SJCRH30 (cell line): ENCODE measurements around the gene INSYN2B. TPM values are rescaled to one million over a fixed set of nuclear protein-coding genes. Genes with fewer than 3 reads are reported as not detected.

Experiments
- DNase-seq, 2 experiments: peaks; one replicate each; pipeline ENCODE4 v3.0.0-alpha.2; 2015 to 2020
- H3K27ac ChIP-seq: fragments of 250-450 bp; sonication (Bioruptor Pico); 2 replicates; pipeline ENCODE4 v1.5.1; 2020; ENCODE audit warnings: mild to moderate bottlenecking, moderate library complexity
- H3K27me3 ChIP-seq: fragments of 250-450 bp; sonication (Bioruptor Pico); 2 replicates; pipeline ENCODE4 v1.5.1; 2020; ENCODE audit warnings: mild to moderate bottlenecking, moderate library complexity
- H3K36me3 ChIP-seq: fragments of 250-450 bp; sonication (Bioruptor Pico); 2 replicates; pipeline ENCODE4 v1.5.1; 2020; ENCODE audit warnings: mild to moderate bottlenecking, moderate library complexity
- H3K4me1 ChIP-seq: fragments of 250-450 bp; sonication (Bioruptor Pico); 2 replicates; pipeline ENCODE4 v1.5.1; 2020; ENCODE audit warnings: mild to moderate bottlenecking, moderate library complexity
- H3K4me3 ChIP-seq: fragments of 250-450 bp; sonication (Bioruptor Pico); 2 replicates; pipeline ENCODE4 v1.5.1; 2020; ENCODE audit warnings: mild to moderate bottlenecking, moderate library complexity
- H3K9me3 ChIP-seq: fragments of 250-450 bp; sonication (Bioruptor Pico); replicated peaks from 2 replicates; pipeline ENCODE4 v1.5.1; 2020; ENCODE audit warnings: mild to moderate bottlenecking, moderate library complexity
- total RNA-seq: library from RNA; depleted of rRNA; stranded (reverse); fragments of >200 nt; shearing (Covaris generic); gene quantifications from 2 replicates; pipeline ENCODE4 v1.2.3, GENCODE V29; 2014

Gene INSYN2B
- total RNA-seq, 1 experiment from 2014 or later, result 0.14 TPM

- Histone ChIP-seq H3K36me3 (no peaks in the 10 kb centered on the region), H3K4me3 (no peak overlapping the region), H3K27me3 (no peaks in the 10 kb centered on the region), H3K27ac (no peak overlapping the region), H3K9me3 (no peaks in the 10 kb centered on the region), H3K4me1 (no peaks in the 10 kb centered on the region)
- no peak for DNase-seq
Observed at GRCh38 chr5:169905017-169905416, 75.3 kb downstream of the INSYN2B start.

GRCh38 chr5:169904508-169904907, 75.8 kb downstream of the INSYN2B start:
- H3K4me3 ChIP-seq, result no peak overlapping the region
- no peaks in the 10 kb centered on the region for H3K9me3 ChIP-seq
- H3K36me3 ChIP-seq, result no peaks in the 10 kb centered on the region
- DNase-seq, result no peak
- H3K27ac ChIP-seq, result no peak overlapping the region
- no peaks in the 10 kb centered on the region for H3K4me1 ChIP-seq
- H3K27me3 ChIP-seq, result no peaks in the 10 kb centered on the region

GRCh38 chr5:169904059-169904458, 76.2 kb downstream of the INSYN2B start:
- Histone ChIP-seq H3K27ac (no peak overlapping the region), H3K36me3 (no peaks in the 10 kb centered on the region), H3K27me3 (no peaks in the 10 kb centered on the region), H3K4me3 (no peak overlapping the region), H3K4me1 (no peaks in the 10 kb centered on the region), H3K9me3 (no peaks in the 10 kb centered on the region)
- no peak for DNase-seq

- H3K27ac ChIP-seq, result no peak overlapping the region
- H3K9me3 ChIP-seq, result no peaks in the 10 kb centered on the region
- H3K36me3 ChIP-seq, result no peaks in the 10 kb centered on the region
- no peaks in the 10 kb centered on the region for H3K27me3 ChIP-seq
- DNase-seq, result no peak
- no peak overlapping the region for H3K4me3 ChIP-seq
- no peaks in the 10 kb centered on the region for H3K4me1 ChIP-seq
Observed at GRCh38 chr5:169901896-169902295, 78.4 kb downstream of the INSYN2B start.

GRCh38 chr5:169897481-169897880, 82.8 kb downstream of the INSYN2B start:
- Histone ChIP-seq H3K4me1 (no peaks in the 10 kb centered on the region), H3K9me3 (no peaks in the 10 kb centered on the region), H3K4me3 (no peak overlapping the region), H3K27me3 (no peaks in the 10 kb centered on the region), H3K27ac (no peak overlapping the region), H3K36me3 (no peaks in the 10 kb centered on the region)
- no peak for DNase-seq

GRCh38 chr5:169895926-169896325, 84.4 kb downstream of the INSYN2B start:
- Histone ChIP-seq H3K36me3 (no peaks in the 10 kb centered on the region), H3K9me3 (no peaks in the 10 kb centered on the region), H3K4me1 (no peaks in the 10 kb centered on the region), H3K27me3 (no peaks in the 10 kb centered on the region), H3K27ac (no peak overlapping the region), H3K4me3 (no peak overlapping the region)
- no peak for DNase-seq

GRCh38 chr5:169893571-169893970, 86.7 kb downstream of the INSYN2B start:
- H3K4me1 ChIP-seq, result no peaks in the 10 kb centered on the region
- H3K27me3 ChIP-seq, result no peaks in the 10 kb centered on the region
- DNase-seq, result no peak
- no peak overlapping the region for H3K4me3 ChIP-seq
- no peak overlapping the region for H3K27ac ChIP-seq
- H3K36me3 ChIP-seq, result no peaks in the 10 kb centered on the region
- H3K9me3 ChIP-seq, result no peaks in the 10 kb centered on the region

GRCh38 chr5:169893010-169893409, 87.3 kb downstream of the INSYN2B start:
- DNase-seq, result no peak
- Histone ChIP-seq H3K4me3 (no peak overlapping the region), H3K9me3 (no peaks in the 10 kb centered on the region), H3K36me3 (no peaks in the 10 kb centered on the region), H3K27me3 (no peaks in the 10 kb centered on the region), H3K4me1 (no peaks in the 10 kb centered on the region), H3K27ac (no peak overlapping the region)

GRCh38 chr5:169889572-169889971, 90.7 kb downstream of the INSYN2B start:
- no peaks in the 10 kb centered on the region for H3K4me1 ChIP-seq
- H3K27ac ChIP-seq, result no peak overlapping the region
- H3K4me3 ChIP-seq, result no peak overlapping the region
- DNase-seq, result no peak
- H3K36me3 ChIP-seq, result no peaks in the 10 kb centered on the region
- no peaks in the 10 kb centered on the region for H3K9me3 ChIP-seq
- H3K27me3 ChIP-seq, result no peaks in the 10 kb centered on the region

- H3K27ac ChIP-seq, result no peak overlapping the region
- no peaks in the 10 kb centered on the region for H3K36me3 ChIP-seq
- no peaks in the 10 kb centered on the region for H3K4me1 ChIP-seq
- H3K9me3 ChIP-seq, result no peaks in the 10 kb centered on the region
- no peak overlapping the region for H3K4me3 ChIP-seq
- DNase-seq, result no peak
- no peaks in the 10 kb centered on the region for H3K27me3 ChIP-seq
Observed at GRCh38 chr5:169886677-169887076, 93.6 kb downstream of the INSYN2B start.

GRCh38 chr5:169886033-169886432, 94.3 kb downstream of the INSYN2B start:
- Histone ChIP-seq H3K27me3 (no peaks in the 10 kb centered on the region), H3K27ac (no peak overlapping the region), H3K36me3 (no peaks in the 10 kb centered on the region), H3K4me1 (no peaks in the 10 kb centered on the region), H3K4me3 (no peak overlapping the region), H3K9me3 (no peaks in the 10 kb centered on the region)
- DNase-seq, result no peak

GRCh38 chr5:169881702-169882303, 98.5 kb downstream of the INSYN2B start:
- no peaks in the 10 kb centered on the region for H3K9me3 ChIP-seq
- H3K4me3 ChIP-seq, result no peak overlapping the region
- no peaks in the 10 kb centered on the region for H3K27me3 ChIP-seq
- H3K4me1 ChIP-seq, result no peaks in the 10 kb centered on the region
- no peak overlapping the region for H3K27ac ChIP-seq
- DNase-seq, result no peak
- H3K36me3 ChIP-seq, result no peaks in the 10 kb centered on the region

GRCh38 chr5:169880785-169881184, 99.5 kb downstream of the INSYN2B start:
- no peak for DNase-seq
- Histone ChIP-seq H3K9me3 (no peaks in the 10 kb centered on the region), H3K27me3 (no peaks in the 10 kb centered on the region; the same call in 1 of the 2 replicates), H3K36me3 (no peaks in the 10 kb centered on the region), H3K4me1 (no peaks in the 10 kb centered on the region), H3K4me3 (no peak overlapping the region), H3K27ac (no peak overlapping the region)

- H3K4me3 ChIP-seq, result no peak overlapping the region
Observed at GRCh38 chr5:169880012-169880663, 100.2 kb downstream of the INSYN2B start.

GRCh38 chr5:169876386-169876785, 103.9 kb downstream of the INSYN2B start:
- Histone ChIP-seq H3K36me3 (no peaks in the 10 kb centered on the region), H3K27ac (no peak overlapping the region), H3K4me1 (no peaks in the 10 kb centered on the region), H3K4me3 (no peak overlapping the region), H3K9me3 (no peaks in the 10 kb centered on the region), H3K27me3 (peaks cover 3% of the 10 kb centered on the region; the same call in 1 of the 2 replicates)
- DNase-seq, result no peak

More at GRCh38 chr5:169880012-169880663, 100.2 kb downstream of the INSYN2B start:
- H3K9me3 ChIP-seq, result no peaks in the 10 kb centered on the region
- H3K27ac ChIP-seq, result no peak overlapping the region
- no peak for DNase-seq
- H3K4me1 ChIP-seq, result no peaks in the 10 kb centered on the region
- H3K27me3 ChIP-seq, result peaks cover 3% of the 10 kb centered on the region; the same call in 1 of the 2 replicates
- no peaks in the 10 kb centered on the region for H3K36me3 ChIP-seq

- Histone ChIP-seq H3K4me3 (no peak overlapping the region), H3K36me3 (no peaks in the 10 kb centered on the region), H3K4me1 (no peaks in the 10 kb centered on the region), H3K27ac (no peak overlapping the region), H3K27me3 (peaks cover 3% of the 10 kb centered on the region; the same call in 1 of the 2 replicates), H3K9me3 (no peaks in the 10 kb centered on the region)
- no peak for DNase-seq
Observed at GRCh38 chr5:169875731-169876130, 104.6 kb downstream of the INSYN2B start.
